Kidney glomerular epithelial cell (primary cell): ENCODE results near the gene ELP4.
"Not testable (repeated sequence)": the region's sequence is repeated elsewhere in the genome, so short reads cannot be mapped to it uniquely, and the experiment has no call there.

Experiments
- DNase-seq: peaks from one replicate; lab custom pipeline; 2025; lab: John Stamatoyannopoulos, UW

ELP4 gene

GRCh38 chr11:31509429-31510345 is at the start of gene ELP4, which contains the start of gene IMMP1L:
TSS of gene ELP4 (plus strand) at chr11:31509767. CDS start at chr11:31509785, 18 bp downstream.
TSS of gene IMMP1L (minus strand) at chr11:31509622. CDS start at chr11:31463276, 46,346 bp downstream.
- DNase-seq: peak; percentile 96

- no peak for DNase-seq
These were observed 45.1 kb upstream of the ELP4 start for GRCh38 chr11:31464436-31464835.

- no peak for DNase-seq
These were observed 35.5 kb upstream of the ELP4 start for GRCh38 chr11:31474083-31474482.

- DNase-seq: no peak
These were observed 31.9 kb upstream of the ELP4 start for GRCh38 chr11:31477528-31478222.

- DNase-seq: no peak
These were observed 31.4 kb upstream of the ELP4 start for GRCh38 chr11:31478223-31478590.

GRCh38 chr11:31479066-31479465 is 30.5 kb upstream of the ELP4 start:
- DNase-seq: no peak

GRCh38 chr11:31480930-31481329 is 28.6 kb upstream of the ELP4 start:
- no peak for DNase-seq

GRCh38 chr11:31484497-31484896 is 25.1 kb upstream of the ELP4 start:
- no peak for DNase-seq

GRCh38 chr11:31487848-31488247 is 21.7 kb upstream of the ELP4 start:
- peak; percentile 37 for DNase-seq

- no peak for DNase-seq
These were observed 17.1 kb upstream of the ELP4 start for GRCh38 chr11:31492320-31492913.

- DNase-seq: no peak
These were observed 16.3 kb upstream of the ELP4 start for GRCh38 chr11:31493235-31493634.

GRCh38 chr11:31493762-31494161 is 15.8 kb upstream of the ELP4 start:
- not testable (repeated sequence) for DNase-seq

GRCh38 chr11:31499576-31500178 is 9.9 kb upstream of the ELP4 start:
- no peak for DNase-seq

- no peak for DNase-seq
These were observed 9.0 kb upstream of the ELP4 start for GRCh38 chr11:31500560-31500959.

- peak; percentile 33 for DNase-seq
These were observed 527 bp upstream of the ELP4 start for GRCh38 chr11:31509051-31509428.

- DNase-seq: no peak
These were observed 2.5 kb downstream of the ELP4 start for GRCh38 chr11:31512117-31512516.

- no peak for DNase-seq
These were observed 12.1 kb downstream of the ELP4 start for GRCh38 chr11:31521497-31522150.

GRCh38 chr11:31529189-31529588 is 19.6 kb downstream of the ELP4 start:
- DNase-seq: no peak

GRCh38 chr11:31529701-31530100 is 20.1 kb downstream of the ELP4 start:
- no peak for DNase-seq

GRCh38 chr11:31531293-31531692 is 21.7 kb downstream of the ELP4 start:
- DNase-seq: no peak

GRCh38 chr11:31535479-31535878 is 25.9 kb downstream of the ELP4 start:
- DNase-seq: no peak

- DNase-seq: no peak
These were observed 33.3 kb downstream of the ELP4 start for GRCh38 chr11:31542862-31543261.
